ENCODE results near the gene FAM117B.

- TF ChIP-seq CTCF (conservative IDR thresholded peaks at IDR 0.05) (no peak), ZFX (IDR thresholded peaks at IDR 0.05) (no peak)
These were observed 130.2 kb downstream of the FAM117B start for GRCh38 chr2:202764991-202765390.

Measured in C4-2B (cell line).